GM10847 (cell line): ENCODE results near the gene PRR15.

Source experiments
- POLR2A ChIP-seq: IDR thresholded peaks from 2 replicates; pipeline ENCODE4 v1.6.1; 2011; ENCODE audit not compliant: insufficient read length; ENCODE audit errors: extremely low read depth

Gene PRR15

GRCh38 chr7:29564496-29565223 lies 1.0 kb downstream of the PRR15 start:
- no peak for TF ChIP-seq POLR2A

GRCh38 chr7:29565224-29565630 lies 1.6 kb downstream of the PRR15 start:
- TF ChIP-seq POLR2A, result no peak

- no peak for TF ChIP-seq POLR2A
These were observed 2.0 kb downstream of the PRR15 start for GRCh38 chr7:29565634-29565981.

- TF ChIP-seq POLR2A, result no peak
These were observed 2.5 kb downstream of the PRR15 start for GRCh38 chr7:29565982-29566746.

- TF ChIP-seq POLR2A, result no peak
These were observed 3.5 kb downstream of the PRR15 start for GRCh38 chr7:29567174-29567573.

- no peak for TF ChIP-seq POLR2A
These were observed 6.0 kb downstream of the PRR15 start for GRCh38 chr7:29569648-29570047.

- no peak for TF ChIP-seq POLR2A
These were observed 8.9 kb downstream of the PRR15 start for GRCh38 chr7:29572558-29572957.

- no peak for TF ChIP-seq POLR2A
These were observed 9.9 kb downstream of the PRR15 start for GRCh38 chr7:29573567-29573966.

- no peak for TF ChIP-seq POLR2A
These were observed 11.0 kb downstream of the PRR15 start for GRCh38 chr7:29574659-29575058.

GRCh38 chr7:29587195-29587808 lies 23.7 kb downstream of the PRR15 start:
- TF ChIP-seq POLR2A, result no peak

GRCh38 chr7:29588212-29588611 lies 24.6 kb downstream of the PRR15 start:
- no peak for TF ChIP-seq POLR2A

GRCh38 chr7:29588900-29589696 lies 25.5 kb downstream of the PRR15 start:
- TF ChIP-seq POLR2A, result no peak

GRCh38 chr7:29592866-29593265 lies 29.2 kb downstream of the PRR15 start:
- TF ChIP-seq POLR2A, result no peak

GRCh38 chr7:29593459-29593858 lies 29.8 kb downstream of the PRR15 start:
- no peak for TF ChIP-seq POLR2A

- TF ChIP-seq POLR2A, result no peak
These were observed 33.1 kb downstream of the PRR15 start for GRCh38 chr7:29596593-29597178.
